Progenitor cell of endocrine pancreas (in vitro differentiated cells): ENCODE results near the gene CCNG2. TPM values are rescaled to one million over a fixed set of nuclear protein-coding genes. Genes with fewer than 3 reads are reported as not detected.

Source experiments
- DNase-seq: peaks from one replicate; pipeline ENCODE4 v3.0.0; 2021; ENCODE audit warnings: low spot score; ENCODE audit not compliant: unreplicated experiment
- H3K27ac Mint-ChIP-seq: 2 replicates; pipeline ENCODE4 v1.8.0; 2021; ENCODE audit warnings: mild to moderate bottlenecking, moderate library complexity, mixed read lengths
- H3K27me3 Mint-ChIP-seq: 2 replicates; pipeline ENCODE4 v1.8.0; 2021; ENCODE audit warnings: mixed read lengths
- H3K36me3 Mint-ChIP-seq: 2 replicates; pipeline ENCODE4 v1.8.0; 2022; ENCODE audit warnings: mixed read lengths; ENCODE audit not compliant: insufficient read depth
- H3K4me1 Mint-ChIP-seq: 2 replicates; pipeline ENCODE4 v1.8.0; 2021; ENCODE audit warnings: low read depth, mixed read lengths
- H3K4me3 Mint-ChIP-seq: 2 replicates; pipeline ENCODE4 v1.8.0; 2021; ENCODE audit warnings: low read depth, mild to moderate bottlenecking, moderate library complexity, mixed read lengths
- H3K9me3 Mint-ChIP-seq: 2 replicates; pipeline ENCODE4 v1.8.0; 2021; ENCODE audit warnings: low read depth, mixed read lengths
- total RNA-seq: library from RNA; stranded (reverse); gene quantifications from 2 replicates; pipeline ENCODE4 v1.2.1, GENCODE V29; 2021
- TF ChIP-seq, protein P1 (sequence below): fragments of 200-600 bp; sonication (generic); IDR thresholded peaks from one replicate; pipeline ENCODE4 v1.5.0; 2021; ENCODE audit warnings: antibody characterized with exemption, mild to moderate bottlenecking; ENCODE audit not compliant: unreplicated experiment

The CCNG2 gene
- total RNA-seq, 1 donor from 2014 or later: 89.5 TPM

DNA sequence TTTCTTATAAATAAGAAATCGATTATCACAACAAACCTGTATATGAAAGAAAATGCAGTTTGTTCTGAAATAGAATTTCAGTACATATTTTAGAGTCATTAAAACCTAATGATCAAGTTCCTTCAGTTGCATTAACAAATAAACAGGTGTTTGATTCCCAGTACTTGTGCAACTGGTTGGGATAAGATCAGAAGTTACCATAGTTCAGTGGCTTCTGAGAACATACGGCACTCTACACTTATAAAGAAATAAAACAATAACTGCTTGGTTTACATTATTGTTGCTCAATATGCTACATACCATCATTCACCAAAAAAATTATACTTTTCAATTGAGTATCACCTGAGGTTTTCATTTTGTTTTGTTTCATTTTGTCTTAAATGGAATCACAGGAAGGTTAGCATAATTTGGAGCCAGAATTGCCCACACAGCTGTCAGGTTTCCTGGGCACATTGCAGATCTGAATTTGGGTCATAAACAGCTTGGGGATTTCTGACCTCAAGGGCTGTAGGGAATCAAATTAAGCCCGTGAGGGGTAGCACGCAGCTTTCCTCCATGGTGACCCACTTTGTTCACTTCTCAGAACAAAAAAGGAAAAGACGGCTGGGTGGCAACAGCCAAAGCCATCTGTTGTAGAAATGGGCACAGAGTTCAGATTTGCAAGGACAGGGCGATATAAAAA, 14.9 kb upstream of the CCNG2 start:
- TF ChIP-seq, protein P1, sequence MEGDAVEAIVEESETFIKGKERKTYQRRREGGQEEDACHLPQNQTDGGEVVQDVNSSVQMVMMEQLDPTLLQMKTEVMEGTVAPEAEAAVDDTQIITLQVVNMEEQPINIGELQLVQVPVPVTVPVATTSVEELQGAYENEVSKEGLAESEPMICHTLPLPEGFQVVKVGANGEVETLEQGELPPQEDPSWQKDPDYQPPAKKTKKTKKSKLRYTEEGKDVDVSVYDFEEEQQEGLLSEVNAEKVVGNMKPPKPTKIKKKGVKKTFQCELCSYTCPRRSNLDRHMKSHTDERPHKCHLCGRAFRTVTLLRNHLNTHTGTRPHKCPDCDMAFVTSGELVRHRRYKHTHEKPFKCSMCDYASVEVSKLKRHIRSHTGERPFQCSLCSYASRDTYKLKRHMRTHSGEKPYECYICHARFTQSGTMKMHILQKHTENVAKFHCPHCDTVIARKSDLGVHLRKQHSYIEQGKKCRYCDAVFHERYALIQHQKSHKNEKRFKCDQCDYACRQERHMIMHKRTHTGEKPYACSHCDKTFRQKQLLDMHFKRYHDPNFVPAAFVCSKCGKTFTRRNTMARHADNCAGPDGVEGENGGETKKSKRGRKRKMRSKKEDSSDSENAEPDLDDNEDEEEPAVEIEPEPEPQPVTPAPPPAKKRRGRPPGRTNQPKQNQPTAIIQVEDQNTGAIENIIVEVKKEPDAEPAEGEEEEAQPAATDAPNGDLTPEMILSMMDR: no peak
- no peak for DNase-seq
- no peaks in the 10 kb centered on the region for H3K27me3 Mint-ChIP-seq
- no peaks in the 10 kb centered on the region for H3K9me3 Mint-ChIP-seq
- H3K27ac Mint-ChIP-seq: peak overlapping the region; percentile 60
- H3K4me3 Mint-ChIP-seq: no peak overlapping the region
- H3K36me3 Mint-ChIP-seq: no peaks in the 10 kb centered on the region
- peaks cover 30% of the 10 kb centered on the region for H3K4me1 Mint-ChIP-seq

GRCh38 chr4:77142646-77143028, 14.4 kb upstream of the CCNG2 start:
- H3K4me1 Mint-ChIP-seq: peaks cover 30% of the 10 kb centered on the region
- H3K9me3 Mint-ChIP-seq: no peaks in the 10 kb centered on the region
- TF ChIP-seq, protein P1: no peak
- no peaks in the 10 kb centered on the region for H3K36me3 Mint-ChIP-seq
- H3K27ac Mint-ChIP-seq: no peak overlapping the region
- H3K27me3 Mint-ChIP-seq: no peaks in the 10 kb centered on the region
- no peak for DNase-seq
- H3K4me3 Mint-ChIP-seq: no peak overlapping the region

GRCh38 chr4:77143091-77143490, 13.9 kb upstream of the CCNG2 start:
- Mint-ChIP-seq H3K27ac (peak overlapping the region; percentile 39), H3K27me3 (no peaks in the 10 kb centered on the region), H3K9me3 (no peaks in the 10 kb centered on the region), H3K4me1 (peaks cover 30% of the 10 kb centered on the region), H3K36me3 (no peaks in the 10 kb centered on the region), H3K4me3 (no peak overlapping the region)
- TF ChIP-seq, protein P1: no peak
- no peak for DNase-seq

- no peak for DNase-seq
- Mint-ChIP-seq H3K36me3 (no peaks in the 10 kb centered on the region), H3K9me3 (no peaks in the 10 kb centered on the region), H3K4me1 (peaks cover 30% of the 10 kb centered on the region), H3K4me3 (no peak overlapping the region), H3K27me3 (no peaks in the 10 kb centered on the region), H3K27ac (no peak overlapping the region)
- TF ChIP-seq, protein P1: no peak
These were observed 11.2 kb upstream of the CCNG2 start for GRCh38 chr4:77145842-77146185.

DNA sequence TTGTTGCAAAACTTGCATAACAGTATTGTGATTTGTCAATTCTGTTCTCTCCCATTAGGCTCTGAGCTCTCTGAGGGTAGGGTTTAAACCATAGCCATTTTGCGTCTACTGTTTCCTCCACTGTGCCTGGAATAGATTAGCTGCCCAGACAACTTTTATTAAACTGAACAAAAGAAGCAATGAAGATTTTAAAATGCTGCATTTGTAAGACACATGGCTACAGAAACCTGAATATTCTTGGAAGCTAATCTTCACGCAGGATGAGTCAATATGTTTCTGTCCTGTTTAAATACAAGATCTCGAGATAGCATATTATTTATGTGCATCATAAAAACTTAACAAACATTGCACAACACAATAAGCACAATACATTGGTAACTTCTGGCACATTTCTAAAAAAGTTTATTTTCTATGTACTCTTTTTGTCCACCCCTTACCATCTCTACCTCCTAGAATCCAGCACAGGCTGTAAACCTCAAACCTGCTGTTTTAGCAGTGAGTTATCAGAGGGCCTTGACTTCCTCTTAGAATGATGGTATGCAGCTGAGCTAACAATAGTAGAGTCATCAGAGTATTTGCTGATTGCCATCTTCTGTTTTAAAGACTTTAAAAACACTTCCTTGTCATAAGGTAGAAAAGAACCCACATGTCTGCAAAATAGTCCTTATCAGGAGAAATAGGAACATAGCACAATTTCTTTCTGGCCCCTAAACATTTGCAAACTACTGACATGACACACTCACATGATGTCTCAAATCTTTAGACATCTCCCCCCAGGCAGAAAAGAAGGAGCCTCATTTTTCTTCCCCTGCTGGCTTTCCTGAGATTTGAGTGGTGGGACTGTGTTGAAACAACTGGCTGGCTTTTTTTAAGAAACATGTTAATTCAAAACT, 10.6 kb upstream of the CCNG2 start:
- Mint-ChIP-seq H3K36me3 (no peaks in the 10 kb centered on the region), H3K9me3 (no peaks in the 10 kb centered on the region), H3K4me1 (peaks cover 30% of the 10 kb centered on the region), H3K27me3 (no peaks in the 10 kb centered on the region), H3K4me3 (no peak overlapping the region), H3K27ac (peak overlapping the region; percentile 47)
- TF ChIP-seq, protein P1: no peak
- no peak for DNase-seq
